Muscle layer of colon (tissue), 2 donors: ENCODE measurements around the gene USP38.
"Not testable (repeated sequence)": the region's sequence is repeated elsewhere in the genome, so short reads cannot be mapped to it uniquely, and the experiment has no call there.

ENCODE experiments used
- H3K27ac ChIP-seq: one replicate; pipeline ENCODE4 v1.7.0; 2013; ENCODE audit warnings: low read depth, mild to moderate bottlenecking, low read length, moderate library complexity
- H3K27me3 ChIP-seq, 2 donors: one replicate each; pipeline ENCODE4 v1.7.0; 2013; ENCODE audit warnings: low read length in 2 of 2, mild to moderate bottlenecking in 2 of 2; ENCODE audit not compliant: insufficient read depth in 2 of 2, control insufficient read depth in 1 of 2
- H3K36me3 ChIP-seq: one replicate; pipeline ENCODE4 v1.7.0; 2013; ENCODE audit warnings: mild to moderate bottlenecking, low read length; ENCODE audit not compliant: insufficient read depth
- H3K4me1 ChIP-seq: one replicate; pipeline ENCODE4 v1.7.0; 2013; ENCODE audit warnings: mild to moderate bottlenecking, low read length; ENCODE audit not compliant: insufficient read depth
- H3K4me3 ChIP-seq, 2 donors: one replicate each; pipeline ENCODE4 v1.7.0; 2013; ENCODE audit warnings: low read length in 2 of 2, low read depth in 1 of 2, mild to moderate bottlenecking in 1 of 2, moderate library complexity in 1 of 2
- H3K9ac ChIP-seq: one replicate; pipeline ENCODE4 v1.7.0; 2013; ENCODE audit warnings: low read length
- H3K9me3 ChIP-seq: one replicate; pipeline ENCODE4 v1.7.0; 2013; ENCODE audit warnings: mild to moderate bottlenecking, low read length
- donor health status: abdominal sarcoma.
- donor health status: Adenocarcinoma of cecum.

The USP38 gene, protein sequence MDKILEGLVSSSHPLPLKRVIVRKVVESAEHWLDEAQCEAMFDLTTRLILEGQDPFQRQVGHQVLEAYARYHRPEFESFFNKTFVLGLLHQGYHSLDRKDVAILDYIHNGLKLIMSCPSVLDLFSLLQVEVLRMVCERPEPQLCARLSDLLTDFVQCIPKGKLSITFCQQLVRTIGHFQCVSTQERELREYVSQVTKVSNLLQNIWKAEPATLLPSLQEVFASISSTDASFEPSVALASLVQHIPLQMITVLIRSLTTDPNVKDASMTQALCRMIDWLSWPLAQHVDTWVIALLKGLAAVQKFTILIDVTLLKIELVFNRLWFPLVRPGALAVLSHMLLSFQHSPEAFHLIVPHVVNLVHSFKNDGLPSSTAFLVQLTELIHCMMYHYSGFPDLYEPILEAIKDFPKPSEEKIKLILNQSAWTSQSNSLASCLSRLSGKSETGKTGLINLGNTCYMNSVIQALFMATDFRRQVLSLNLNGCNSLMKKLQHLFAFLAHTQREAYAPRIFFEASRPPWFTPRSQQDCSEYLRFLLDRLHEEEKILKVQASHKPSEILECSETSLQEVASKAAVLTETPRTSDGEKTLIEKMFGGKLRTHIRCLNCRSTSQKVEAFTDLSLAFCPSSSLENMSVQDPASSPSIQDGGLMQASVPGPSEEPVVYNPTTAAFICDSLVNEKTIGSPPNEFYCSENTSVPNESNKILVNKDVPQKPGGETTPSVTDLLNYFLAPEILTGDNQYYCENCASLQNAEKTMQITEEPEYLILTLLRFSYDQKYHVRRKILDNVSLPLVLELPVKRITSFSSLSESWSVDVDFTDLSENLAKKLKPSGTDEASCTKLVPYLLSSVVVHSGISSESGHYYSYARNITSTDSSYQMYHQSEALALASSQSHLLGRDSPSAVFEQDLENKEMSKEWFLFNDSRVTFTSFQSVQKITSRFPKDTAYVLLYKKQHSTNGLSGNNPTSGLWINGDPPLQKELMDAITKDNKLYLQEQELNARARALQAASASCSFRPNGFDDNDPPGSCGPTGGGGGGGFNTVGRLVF

DNA sequence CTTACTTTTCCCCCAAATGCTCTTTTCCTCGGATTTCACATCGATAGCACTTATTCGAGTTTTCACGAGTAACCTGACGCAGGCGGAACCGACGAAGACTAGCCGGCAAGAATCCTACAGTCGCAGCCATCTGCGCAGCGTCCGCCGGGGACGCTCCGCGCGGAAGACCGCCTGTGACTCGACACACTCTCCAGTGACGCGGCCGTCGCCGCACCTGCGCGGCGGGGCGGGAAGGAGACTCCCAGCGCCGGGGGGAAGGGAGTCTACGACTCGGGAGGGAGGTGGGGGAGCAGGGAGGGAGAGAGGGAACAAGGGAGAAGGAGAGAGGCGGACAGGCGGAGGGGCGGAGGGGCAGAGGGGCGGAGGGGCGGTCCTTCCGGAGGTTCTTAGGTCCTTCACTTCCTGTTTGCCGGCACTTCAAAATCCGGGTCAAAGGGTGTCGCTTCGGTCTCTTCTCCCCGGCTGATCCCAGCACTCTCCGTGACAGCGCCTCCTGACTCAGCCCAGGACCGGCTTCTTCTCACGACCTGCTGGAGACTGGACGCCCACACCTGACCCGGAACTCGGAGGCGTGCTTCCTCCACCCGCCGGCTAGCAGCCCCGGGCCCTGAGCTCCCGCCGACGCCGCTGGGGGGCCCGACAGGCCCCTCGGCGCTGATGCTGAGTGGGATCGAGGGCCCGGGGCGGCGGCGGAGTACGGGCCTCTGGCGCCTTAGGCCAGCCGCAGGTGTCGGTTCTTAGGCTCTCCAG lies at the start of gene USP38:
Gene USP38 (plus strand): TSS at position 415 of the 750 bp plus-strand sequence. CDS start 534 bp downstream, outside the sequence.
- Histone ChIP-seq H3K4me1 (peaks cover 33% of the 10 kb centered on the region), H3K9me3 (no peaks in the 10 kb centered on the region), H3K27ac (peak within 1 kb of the TSS; percentile 93), H3K4me3 (peak within 1 kb of the TSS; percentile 89 to 97), H3K27me3 (no peaks in the 10 kb centered on the region), H3K36me3 (peaks cover 7% of the 10 kb centered on the region), H3K9ac (peak within 1 kb of the TSS; percentile 89)

DNA sequence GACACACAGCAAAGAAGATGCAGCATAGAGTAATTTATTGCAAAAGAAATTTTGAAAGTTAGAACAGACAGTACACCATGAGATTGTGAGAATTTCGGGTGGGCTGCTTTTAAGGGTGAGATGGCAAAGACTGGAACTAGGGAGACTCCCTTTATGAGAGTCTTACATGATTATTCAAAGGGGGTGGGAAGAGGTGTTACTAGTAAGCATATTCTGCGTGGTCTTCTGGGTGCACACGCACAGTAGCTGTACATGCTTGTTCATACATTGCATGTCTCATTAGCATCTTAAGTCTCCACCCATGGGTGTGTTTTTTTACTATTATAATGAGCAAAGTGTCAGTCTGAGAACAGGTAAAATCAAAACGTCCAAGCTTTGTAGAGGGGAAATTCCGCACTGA lies 49.4 kb upstream of the USP38 start:
- Histone ChIP-seq H3K4me3 (no peak overlapping the region), H3K9me3 (no peaks in the 10 kb centered on the region), H3K27ac (no peak overlapping the region), H3K36me3 (no peaks in the 10 kb centered on the region), H3K9ac (no peak overlapping the region), H3K27me3 (no peaks in the 10 kb centered on the region), H3K4me1 (no peaks in the 10 kb centered on the region)

DNA sequence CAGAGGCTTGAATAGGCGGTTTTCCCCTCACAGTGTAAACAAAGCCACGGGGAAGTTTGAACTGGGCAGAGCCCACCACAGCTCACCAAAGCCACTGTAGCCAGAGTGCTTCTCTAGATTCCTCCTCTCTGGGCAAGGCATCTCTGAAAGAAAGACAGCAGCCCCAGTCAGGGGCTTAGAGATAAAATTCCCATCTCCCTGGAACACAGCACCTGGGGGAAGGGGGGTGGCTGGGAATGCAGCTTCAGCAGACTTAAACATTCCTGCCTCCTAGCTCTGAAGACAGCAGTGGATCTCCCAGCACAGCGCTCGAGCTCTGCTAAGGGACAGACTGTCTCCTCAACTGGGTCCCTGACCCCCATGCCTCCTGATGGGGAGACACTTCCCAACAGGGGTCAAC lies 44.0 kb upstream of the USP38 start:
- Histone ChIP-seq H3K27ac (no peak overlapping the region), H3K27me3 (no peaks in the 10 kb centered on the region), H3K4me1 (no peaks in the 10 kb centered on the region), H3K9ac (no peak overlapping the region), H3K36me3 (no peaks in the 10 kb centered on the region), H3K9me3 (no peaks in the 10 kb centered on the region), H3K4me3 (no peak overlapping the region)

DNA sequence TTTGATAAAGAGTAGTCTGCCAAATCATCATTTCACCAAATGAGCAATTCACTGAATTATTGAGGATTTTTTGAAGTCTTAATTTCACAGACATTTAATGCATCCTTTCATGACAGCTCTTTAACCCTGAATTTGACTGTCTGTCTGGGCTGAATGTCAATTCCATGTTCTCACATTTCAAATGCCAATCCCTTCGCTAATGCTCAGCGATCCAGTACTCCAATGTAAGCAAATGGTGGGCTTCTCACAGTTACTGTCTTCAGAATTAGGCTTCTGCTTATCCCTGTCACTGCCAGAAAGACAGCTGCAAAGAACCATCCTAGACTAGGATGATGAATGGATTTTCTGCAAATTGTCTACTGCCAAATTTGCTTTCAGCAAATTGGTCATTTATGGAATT lies 36.2 kb upstream of the USP38 start:
- Histone ChIP-seq H3K9ac (no peak overlapping the region), H3K4me1 (no peaks in the 10 kb centered on the region), H3K27me3 (no peaks in the 10 kb centered on the region), H3K9me3 (peaks cover 3% of the 10 kb centered on the region), H3K36me3 (no peaks in the 10 kb centered on the region), H3K4me3 (no peak overlapping the region), H3K27ac (no peak overlapping the region)

DNA sequence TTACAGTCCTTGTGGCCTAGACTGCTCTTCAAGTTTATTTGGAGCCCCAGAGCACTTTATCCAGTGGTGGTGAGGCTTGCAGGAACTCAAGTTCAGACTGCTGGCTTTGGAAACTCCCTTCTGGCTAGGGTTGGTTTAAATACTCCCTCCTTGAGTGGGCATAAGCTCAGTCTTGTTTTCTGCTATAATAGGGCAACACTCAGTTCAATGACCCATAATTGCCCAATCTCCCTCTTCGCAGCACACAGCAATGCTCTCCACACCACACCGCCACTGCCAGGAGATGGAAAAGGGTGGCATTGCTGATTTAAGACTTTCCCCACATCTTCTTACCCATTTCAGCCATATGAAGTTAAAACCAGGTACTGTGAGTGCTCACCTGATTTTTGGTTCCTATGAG lies 27.9 kb upstream of the USP38 start:
- Histone ChIP-seq H3K9ac (no peak overlapping the region), H3K27ac (no peak overlapping the region), H3K27me3 (no peaks in the 10 kb centered on the region), H3K9me3 (peaks cover 3% of the 10 kb centered on the region), H3K4me1 (no peaks in the 10 kb centered on the region), H3K36me3 (no peaks in the 10 kb centered on the region), H3K4me3 (no peak overlapping the region)

DNA sequence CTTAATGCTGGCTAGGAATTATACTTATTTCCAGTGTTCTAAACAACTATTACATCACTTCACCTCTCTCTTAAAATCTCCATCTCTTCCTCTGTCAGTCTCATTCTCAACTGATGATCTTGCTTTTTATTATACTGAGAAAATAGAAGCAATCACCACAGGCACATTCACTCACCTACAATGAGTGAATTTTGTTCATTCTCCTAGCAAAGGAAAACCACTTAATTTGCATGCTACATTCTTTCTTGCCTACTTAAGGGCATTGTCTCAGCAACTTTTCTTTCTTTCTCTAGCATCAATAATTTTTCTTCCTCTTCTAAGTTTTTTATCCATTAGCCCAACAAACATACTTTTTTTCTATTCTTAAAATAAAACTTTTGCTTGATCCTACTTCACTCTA lies 21.1 kb upstream of the USP38 start:
- no peak overlapping the region for H3K9ac ChIP-seq
- H3K27me3 ChIP-seq, result no peaks in the 10 kb centered on the region
- no peaks in the 10 kb centered on the region for H3K9me3 ChIP-seq
- H3K4me3 ChIP-seq, result no peak overlapping the region
- H3K27ac ChIP-seq, result no peak overlapping the region
- H3K36me3 ChIP-seq, result no peaks in the 10 kb centered on the region
- no peaks in the 10 kb centered on the region for H3K4me1 ChIP-seq

DNA sequence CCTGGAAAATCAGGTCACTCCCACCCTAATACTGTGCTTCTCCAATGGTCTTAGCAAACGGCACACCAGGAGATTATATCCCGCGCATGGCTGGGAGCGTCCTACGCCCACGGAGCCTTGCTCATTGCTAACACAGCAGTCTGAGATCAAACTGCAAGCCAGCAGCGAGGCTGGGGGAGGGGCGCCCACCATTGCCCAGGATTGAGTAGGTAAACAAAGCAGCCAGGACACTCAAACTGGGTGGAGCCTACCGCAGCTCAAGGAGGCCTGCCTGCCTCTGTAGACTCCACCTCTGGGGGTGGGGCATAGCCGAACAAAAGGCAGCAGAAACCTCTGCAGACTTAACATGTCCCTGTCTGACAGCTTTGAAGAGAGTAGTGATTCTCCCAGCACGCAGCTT lies 18.0 kb upstream of the USP38 start:
- not testable (repeated sequence) for H3K9me3 ChIP-seq, H3K36me3 ChIP-seq, H3K4me3 ChIP-seq, H3K9ac ChIP-seq, H3K4me1 ChIP-seq, H3K27ac ChIP-seq, H3K27me3 ChIP-seq

DNA sequence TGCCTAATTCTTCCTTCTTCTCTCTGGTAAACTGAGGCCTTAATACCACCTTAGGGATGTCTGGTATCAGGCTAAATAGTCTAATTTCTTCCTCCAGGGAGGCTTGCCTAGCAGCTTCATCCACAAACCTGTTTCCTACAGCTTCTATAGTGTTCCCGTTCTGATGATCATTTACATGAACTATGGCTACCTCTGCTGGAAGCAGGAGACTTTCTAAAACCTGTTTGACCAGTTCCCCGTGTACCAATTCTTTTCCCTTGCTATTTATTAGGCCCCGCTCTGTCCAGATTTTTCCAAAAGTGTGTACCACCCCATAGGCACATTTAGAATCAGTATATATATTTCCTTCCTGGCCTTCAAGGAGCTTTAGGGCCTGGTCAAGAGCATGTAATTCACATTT lies 5.8 kb upstream of the USP38 start:
- H3K9ac ChIP-seq, result no peak overlapping the region
- no peak overlapping the region for H3K27ac ChIP-seq
- no peak overlapping the region for H3K4me3 ChIP-seq
- no peaks in the 10 kb centered on the region for H3K27me3 ChIP-seq
- H3K9me3 ChIP-seq, result peaks cover 5% of the 10 kb centered on the region
- H3K4me1 ChIP-seq, result peaks cover 9% of the 10 kb centered on the region
- H3K36me3 ChIP-seq, result no peaks in the 10 kb centered on the region

DNA sequence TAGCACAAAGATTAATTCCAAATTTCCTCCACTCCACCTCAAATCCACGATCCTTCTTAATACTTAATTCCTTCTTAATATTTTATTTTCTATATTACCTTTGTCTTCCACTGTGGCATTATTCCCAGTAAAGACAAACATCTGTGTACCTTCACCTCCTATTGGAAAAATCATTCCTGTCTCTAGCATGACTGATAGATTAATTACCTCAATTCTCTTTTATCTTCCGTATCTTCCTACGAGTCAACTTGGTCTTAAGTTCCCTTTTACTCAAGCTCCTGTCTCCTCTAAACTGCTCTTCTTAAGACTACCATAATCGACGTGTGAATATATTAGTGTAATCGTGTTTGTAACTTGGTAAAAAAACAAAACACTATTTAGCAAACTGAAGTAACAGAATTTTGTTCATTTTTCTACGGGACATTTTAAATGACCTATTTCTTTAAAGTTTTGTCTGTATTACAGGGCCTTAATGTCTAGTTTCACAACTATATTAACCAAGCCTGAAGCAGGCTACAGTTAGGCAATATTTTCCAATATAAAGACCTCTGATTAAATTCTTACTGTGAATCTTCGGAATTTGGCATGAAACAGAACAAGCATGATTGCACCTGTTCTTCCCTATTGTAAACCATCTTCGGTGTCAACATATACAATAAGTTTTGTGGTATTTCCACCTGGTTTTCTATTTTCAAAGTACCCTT lies 1.1 kb upstream of the USP38 start:
- Histone ChIP-seq H3K4me3 (peak overlapping the region; percentile 68 to 89), H3K36me3 (no peaks in the 10 kb centered on the region), H3K9me3 (no peaks in the 10 kb centered on the region), H3K27me3 (no peaks in the 10 kb centered on the region), H3K9ac (peak overlapping the region; percentile 89), H3K27ac (peak overlapping the region; percentile 93), H3K4me1 (peaks cover 23% of the 10 kb centered on the region)

DNA sequence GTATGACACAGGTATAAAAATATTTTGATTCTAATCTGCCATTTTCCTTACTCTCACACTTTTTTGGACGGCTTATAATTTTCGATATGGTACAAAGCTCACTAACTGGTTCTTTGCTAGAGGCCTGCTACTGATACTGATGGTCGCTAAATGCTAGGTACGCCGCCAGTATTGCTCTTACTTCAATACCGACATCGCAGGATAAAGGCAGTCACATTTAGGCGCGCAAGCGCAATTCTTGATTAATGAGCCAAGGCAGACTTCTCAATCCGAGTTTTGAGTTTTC lies 557 bp upstream of the USP38 start:
- H3K27me3 ChIP-seq, result no peaks in the 10 kb centered on the region
- H3K36me3 ChIP-seq, result peaks cover 3% of the 10 kb centered on the region
- H3K4me1 ChIP-seq, result peaks cover 28% of the 10 kb centered on the region
- peak overlapping the region; percentile 93 for H3K27ac ChIP-seq
- peak overlapping the region; percentile 89 for H3K9ac ChIP-seq
- H3K4me3 ChIP-seq, result peak overlapping the region; percentile 68 to 89
- no peaks in the 10 kb centered on the region for H3K9me3 ChIP-seq
